Measurements from ENCODE around the gene PSMA8. TPM values are rescaled to one million over a fixed set of nuclear protein-coding genes. Genes with fewer than 3 reads are reported as not detected.
"Not testable (repeated sequence)": the region's sequence is repeated elsewhere in the genome, so short reads cannot be mapped to it uniquely, and the experiment has no call there.

The PSMA8 gene
- total RNA-seq, 1 donor from 2014 or later, result 0.14 TPM

DNA sequence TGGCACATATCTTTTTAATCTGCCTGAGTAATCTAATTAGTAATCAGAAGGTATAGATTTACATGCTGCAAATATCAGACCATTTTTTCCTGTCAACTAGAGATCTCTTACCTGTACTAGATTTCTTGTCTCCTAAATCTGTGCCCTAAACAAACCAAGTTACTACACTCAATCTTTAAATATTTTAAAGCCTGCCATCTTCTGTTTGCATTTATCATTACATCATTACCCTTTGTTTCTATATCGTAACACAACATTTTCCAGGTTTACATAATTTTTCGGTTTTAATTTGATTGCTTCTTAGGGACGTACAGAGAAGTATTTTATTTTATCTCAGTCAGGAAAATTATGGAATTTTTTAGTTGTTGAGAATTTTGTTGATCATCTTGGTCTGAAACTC is 25.7 kb downstream of the PSMA8 start:
- DNase-seq (ENCODE audit: missing footprints), result no peak
- ATAC-seq, result no peak
- intact Hi-C loops (cut with DNase I), result no loop called here

DNA sequence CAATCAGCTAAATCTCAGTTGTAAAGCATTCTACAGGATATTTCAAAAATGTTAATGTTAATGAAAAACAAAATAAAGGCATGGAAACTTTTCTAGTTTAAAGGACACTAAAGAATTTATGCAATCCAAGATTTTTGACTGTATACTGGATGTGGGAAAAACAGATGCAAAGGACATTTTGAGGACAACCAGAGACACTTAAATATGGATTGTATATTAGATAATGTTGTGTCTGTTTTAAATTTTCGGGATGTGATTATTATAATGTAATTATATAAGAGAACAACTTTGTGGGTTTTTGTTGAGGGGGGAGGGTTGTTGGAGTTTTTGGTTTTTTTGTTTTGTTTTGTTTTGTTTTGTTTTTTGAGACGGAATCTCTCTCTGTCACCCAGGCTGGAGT is 30.9 kb downstream of the PSMA8 start:
- intact Hi-C loops (cut with DNase I), result no loop called here
- ATAC-seq (no peak), DNase-seq (ENCODE audit: missing footprints) (no peak)

DNA sequence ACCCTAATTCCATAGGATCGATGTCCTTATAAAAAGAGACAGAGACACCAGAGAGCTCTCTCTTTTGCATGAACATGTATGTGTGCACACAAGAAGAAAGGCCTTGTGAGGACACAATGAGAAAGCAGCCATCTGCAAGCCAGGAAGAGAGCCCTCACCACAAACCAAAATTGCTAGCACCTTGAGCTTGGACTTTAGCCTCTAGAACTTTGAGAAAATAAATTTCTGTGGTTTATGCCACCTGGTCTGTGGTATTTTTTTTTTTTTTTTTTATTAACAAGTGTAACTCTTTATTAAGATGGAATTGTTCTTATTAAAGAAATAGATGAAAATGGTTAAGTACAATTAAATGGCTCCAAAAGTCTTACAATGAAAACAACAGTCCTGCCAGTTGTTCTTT is 33.9 kb downstream of the PSMA8 start:
- DNase-seq (ENCODE audit: missing footprints); ATAC-seq; intact Hi-C loops (cut with DNase I): not testable (repeated sequence)

DNA sequence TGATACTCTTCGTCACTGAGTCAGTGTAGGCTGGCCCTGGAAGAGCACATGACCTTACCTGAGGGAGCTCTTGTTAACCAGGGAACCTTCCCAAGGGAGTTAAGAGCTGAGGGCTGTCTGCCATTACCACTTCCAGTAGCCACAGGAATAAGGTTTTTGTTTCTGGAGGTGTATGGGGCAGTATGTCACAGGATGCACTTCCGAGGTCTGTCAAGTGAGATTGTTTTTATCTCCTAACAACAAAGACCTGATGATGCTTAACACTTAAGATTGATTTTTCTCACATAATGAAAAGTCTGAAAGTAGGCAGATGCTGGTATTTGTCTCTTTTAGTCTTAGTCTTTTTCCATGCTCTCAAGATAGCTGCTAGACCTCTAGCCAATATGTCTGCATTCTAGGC is 41.8 kb downstream of the PSMA8 start:
- DNase-seq (ENCODE audit: missing footprints) (no peak), ATAC-seq (no peak)
- intact Hi-C loops (cut with DNase I), result no loop called here

DNA sequence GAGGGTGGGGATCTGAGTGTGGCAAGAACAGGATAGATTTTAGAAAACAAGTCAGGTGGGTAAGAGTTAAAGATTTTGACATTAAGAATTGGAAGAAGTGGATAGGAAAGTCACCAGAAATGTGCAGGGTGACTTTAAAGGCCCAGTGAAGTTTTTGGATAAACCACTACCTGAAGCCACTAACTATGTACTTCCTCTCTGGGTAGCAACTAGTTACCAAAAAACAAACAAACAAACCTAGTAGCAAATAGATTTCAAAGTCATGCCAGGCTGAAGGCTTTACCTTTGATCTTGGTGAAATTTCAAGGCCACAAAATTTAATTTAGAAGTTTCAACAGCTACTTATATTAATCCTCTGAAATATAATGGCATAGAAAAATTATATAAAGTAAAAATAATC is 42.5 kb downstream of the PSMA8 start:
- intact Hi-C loops (cut with DNase I), result no loop called here
- DNase-seq (ENCODE audit: missing footprints), result no peak
- ATAC-seq, result no peak

DNA sequence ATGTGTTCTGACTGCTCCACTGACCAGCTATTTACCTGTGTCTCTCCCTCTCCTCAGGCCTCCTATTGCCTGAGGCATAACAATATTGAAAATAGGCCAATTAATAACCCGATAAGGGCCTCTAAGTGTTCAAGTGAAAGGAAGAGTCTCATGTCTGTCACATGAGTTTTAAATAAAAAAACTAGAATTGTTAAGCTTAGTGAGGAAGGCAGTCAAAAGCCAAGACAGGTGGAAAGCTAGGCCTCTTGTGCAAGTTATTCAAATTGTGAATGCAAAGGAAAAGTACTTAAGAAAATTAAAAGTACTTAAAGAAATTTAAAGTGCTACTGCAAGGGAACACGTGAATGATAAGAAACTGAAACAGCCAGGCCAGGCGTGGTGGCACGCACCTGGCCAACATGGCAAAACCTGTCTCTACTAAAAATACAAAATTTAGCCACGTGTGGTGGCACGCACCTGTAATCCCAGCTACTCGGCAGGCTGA is 47.7 kb downstream of the PSMA8 start:
- DNase-seq (ENCODE audit: missing footprints), result no peak
- no peak for ATAC-seq
- intact Hi-C loops (cut with DNase I), result no loop called here

DNA sequence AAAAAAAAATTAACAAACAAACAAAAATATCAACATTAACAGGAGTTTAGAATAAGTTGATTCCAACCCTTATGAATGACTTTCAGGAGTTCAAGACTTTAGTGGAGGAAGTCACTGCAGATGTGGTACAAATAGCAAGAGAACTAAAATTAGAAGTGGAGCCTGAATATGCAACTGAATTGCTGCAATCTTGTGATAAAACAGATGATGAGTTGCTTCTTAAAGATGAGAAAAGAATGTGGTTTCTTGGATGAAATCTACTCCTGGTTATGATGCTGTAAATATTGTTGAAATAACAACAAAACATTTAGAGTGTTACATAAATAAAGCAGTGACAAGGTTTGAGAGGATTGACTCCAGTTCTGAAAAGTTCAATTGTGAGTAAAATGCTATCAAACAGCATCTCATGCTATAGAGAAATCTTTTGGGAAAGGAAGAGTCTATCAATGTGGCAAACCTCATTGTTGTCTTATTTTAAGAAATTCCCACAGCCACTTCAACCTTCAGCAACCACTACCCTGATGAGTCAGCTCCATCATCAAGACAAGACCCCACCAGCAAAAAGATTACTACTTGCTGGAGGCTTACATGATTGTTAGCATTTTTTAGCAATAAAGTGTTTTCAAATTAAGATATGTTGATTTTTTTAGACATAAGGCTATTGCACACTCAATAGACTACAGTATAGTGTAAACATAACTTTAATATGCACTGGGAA is 49.9 kb downstream of the PSMA8 start:
- intact Hi-C loops (cut with DNase I), result no loop called here
- DNase-seq (ENCODE audit: missing footprints), result no peak
- ATAC-seq, result no peak

DNA sequence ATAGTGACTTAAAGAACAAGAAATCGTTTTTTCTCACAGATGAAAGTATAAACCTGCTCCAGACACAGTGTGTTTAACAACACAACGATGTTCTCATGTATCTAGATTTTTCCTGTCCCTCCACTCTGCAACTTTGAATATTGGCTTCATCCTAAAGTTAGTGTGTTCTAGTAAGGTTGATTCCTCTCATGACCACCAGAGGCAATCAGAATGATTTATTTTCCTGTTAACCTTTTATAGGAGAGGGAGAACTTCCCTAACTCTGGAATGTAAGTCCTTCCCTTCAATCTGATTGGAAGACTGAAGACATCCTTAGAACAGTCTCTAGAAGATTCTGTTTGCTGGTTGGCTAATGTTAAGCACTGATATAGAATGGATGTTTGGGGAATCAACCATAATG is 51.6 kb downstream of the PSMA8 start:
- ATAC-seq (no peak), DNase-seq (ENCODE audit: missing footprints) (no peak)

DNA sequence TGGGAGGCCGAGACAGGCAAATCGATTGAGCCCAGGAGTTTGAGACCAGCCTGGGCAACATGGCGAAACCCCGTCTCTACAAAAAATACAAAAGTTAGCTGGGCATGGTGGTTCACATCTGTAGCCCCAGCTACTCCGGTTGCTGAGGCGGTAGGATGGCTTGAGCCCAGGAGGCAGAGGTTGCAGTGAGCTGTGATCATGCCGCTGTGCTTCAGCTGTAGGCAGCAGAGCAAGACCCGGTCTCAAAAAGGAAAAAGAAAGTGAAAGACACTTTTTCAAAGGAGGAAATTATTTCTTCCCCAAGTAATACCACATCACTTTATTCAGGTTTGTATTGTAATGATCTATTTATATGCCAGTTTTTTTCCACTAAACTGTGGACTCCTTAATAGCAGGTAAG is 56.8 kb downstream of the PSMA8 start:
- intact Hi-C loops (cut with DNase I), result no loop called here
- no peak for DNase-seq (ENCODE audit: missing footprints)
- no peak for ATAC-seq

More for the DNA sequence above, 51.6 kb downstream of the PSMA8 start:
- intact Hi-C loops (cut with DNase I), result no loop called here

DNA sequence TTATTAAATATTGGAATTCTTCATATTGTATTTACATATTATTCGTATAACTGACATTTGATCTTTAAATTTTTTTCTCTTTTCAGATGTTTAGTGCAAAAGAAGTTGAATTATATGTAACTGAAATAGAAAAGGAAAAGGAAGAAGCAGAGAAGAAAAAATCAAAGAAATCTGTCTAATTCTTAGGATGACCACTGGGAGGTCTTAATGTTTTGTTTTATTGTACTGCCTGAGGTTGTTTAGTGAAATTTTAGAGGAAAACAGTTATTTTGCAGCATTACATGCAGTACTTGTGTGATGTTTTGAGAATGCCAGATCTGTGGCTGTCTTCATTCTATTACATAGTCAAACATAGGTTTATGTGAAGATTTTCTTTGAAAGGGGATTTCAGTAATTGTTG is 58.6 kb downstream of the PSMA8 start:
- intact Hi-C loops (cut with DNase I), result no loop called here
- ATAC-seq (no peak), DNase-seq (ENCODE audit: missing footprints) (no peak)

DNA sequence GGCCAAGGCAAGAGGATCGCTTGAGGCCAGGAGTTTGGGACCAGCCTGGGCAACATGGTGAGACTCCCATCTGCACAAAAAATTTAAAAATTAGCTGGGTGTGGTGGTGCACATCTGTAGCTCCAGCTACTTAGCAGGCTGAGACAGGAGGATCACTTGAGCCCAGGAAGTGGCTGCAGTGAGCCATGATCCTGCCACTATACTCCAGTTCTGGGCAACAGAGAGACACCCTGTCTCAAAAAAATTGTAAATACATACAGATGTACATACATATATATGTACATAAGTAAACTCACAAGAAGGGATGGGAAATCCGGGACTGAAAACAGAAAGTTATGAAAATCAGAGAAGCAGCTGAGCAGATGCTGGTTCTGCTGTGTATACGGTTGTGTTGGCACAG is 62.9 kb downstream of the PSMA8 start:
- intact Hi-C loops (cut with DNase I), result no loop called here
- DNase-seq (ENCODE audit: missing footprints) (no peak), ATAC-seq (no peak)

DNA sequence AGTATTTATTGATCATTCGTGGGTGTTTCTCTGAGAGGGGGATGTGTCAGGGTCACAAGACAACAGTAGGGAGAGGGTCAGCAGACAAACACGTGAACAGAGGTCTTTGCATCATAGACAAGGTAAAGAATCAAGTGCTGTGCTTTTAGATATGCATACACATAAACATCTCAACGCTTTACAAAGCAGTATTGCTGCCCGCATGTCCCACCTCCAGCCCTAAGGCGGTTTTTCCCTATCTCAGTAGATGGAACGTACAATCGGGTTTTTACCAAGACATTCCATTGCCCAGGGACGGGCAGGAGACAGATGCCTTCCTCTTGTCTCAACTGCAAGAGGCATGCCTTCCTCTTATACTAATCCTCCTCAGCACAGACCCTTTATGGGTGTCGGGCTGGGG is 68.3 kb downstream of the PSMA8 start:
- ATAC-seq; intact Hi-C loops (cut with DNase I); DNase-seq (ENCODE audit: missing footprints): not testable (repeated sequence)

DNA sequence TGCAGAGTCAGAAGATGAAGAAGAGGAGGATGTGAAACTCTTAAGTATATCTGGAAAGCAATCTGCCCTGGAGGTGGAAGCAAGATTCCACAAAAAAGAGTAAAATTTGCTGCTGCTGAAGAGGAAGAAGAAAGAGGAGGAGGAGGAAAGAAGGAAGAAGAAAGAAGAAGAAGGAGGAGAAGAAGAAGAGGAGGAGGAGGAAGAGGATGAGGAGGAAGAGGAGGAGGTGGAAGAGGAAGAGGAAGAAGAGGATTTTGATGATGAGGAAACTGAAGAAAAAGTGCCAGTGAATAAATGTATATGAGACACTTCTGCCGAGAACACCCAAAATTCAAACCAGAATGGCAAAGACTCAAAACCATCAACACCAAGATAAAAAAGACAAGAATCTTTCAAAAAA is 71.6 kb downstream of the PSMA8 start:
- ATAC-seq, result no peak
- intact Hi-C loops (cut with DNase I), result no loop called here
- no peak for DNase-seq (ENCODE audit: missing footprints)

DNA sequence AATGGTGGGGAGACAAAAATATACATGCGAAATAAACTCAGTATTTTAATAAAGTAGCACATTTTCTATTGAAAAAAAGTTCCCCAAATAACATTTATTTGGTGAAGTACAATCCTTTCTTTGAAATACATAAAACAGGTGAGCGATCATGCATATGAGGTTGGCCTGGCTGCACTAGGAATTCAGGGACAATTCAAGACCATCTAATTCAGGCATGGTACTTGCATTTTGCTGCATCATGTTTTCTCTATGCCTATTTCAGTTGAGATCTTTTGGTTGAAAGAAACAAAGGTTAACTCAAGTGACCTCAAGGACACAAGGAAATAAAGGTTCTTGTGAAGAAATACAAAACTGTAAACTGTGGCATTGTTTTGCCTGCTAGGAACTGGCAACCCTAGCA is 72.8 kb downstream of the PSMA8 start:
- ATAC-seq, result no peak
- no peak for DNase-seq (ENCODE audit: missing footprints)
- intact Hi-C loops (cut with DNase I), result no loop called here

DNA sequence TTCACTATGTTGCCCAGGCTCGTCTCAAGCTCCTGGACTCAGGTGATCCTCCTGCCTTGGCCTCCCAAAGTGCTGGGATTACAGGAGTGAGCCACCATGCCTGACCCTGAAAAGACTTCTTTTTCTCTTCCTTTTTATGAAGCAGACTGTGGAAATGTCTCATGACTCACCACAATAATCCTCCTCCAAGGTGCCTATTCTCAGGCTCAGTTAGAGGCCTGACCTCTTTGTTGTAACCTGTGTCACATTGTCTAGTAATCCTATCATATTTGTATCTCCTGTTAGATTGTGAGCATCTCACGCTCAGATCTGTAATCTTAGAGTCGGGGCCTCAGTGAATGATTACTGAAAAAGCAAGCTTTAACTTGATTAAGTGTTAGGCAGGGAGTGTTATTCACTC is 74.3 kb downstream of the PSMA8 start:
- no peak for DNase-seq (ENCODE audit: missing footprints)
- intact Hi-C loops (cut with DNase I), result no loop called here
- no peak for ATAC-seq

DNA sequence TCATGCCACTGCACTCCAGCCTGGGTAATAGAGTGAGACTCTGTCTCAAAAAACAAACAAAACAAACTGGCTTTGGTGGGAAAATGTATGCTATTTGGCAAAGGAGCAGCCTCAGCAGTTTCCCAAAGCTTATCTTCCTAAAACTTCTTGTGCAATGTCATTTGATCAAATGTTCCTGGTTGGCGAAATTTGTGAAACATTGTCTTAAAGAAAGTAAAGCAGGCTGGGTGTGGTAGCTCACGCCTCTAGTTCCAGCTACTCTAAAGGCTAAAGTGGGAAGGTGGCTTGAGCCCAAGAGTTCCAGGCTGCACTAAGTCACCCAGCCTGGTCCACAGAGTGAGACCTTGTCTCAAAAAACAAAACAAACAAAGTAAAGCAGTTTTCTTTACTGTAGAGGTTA is 75.3 kb downstream of the PSMA8 start:
- intact Hi-C loops (cut with DNase I), result no loop called here
- DNase-seq (ENCODE audit: missing footprints), result no peak
- no peak for ATAC-seq

DNA sequence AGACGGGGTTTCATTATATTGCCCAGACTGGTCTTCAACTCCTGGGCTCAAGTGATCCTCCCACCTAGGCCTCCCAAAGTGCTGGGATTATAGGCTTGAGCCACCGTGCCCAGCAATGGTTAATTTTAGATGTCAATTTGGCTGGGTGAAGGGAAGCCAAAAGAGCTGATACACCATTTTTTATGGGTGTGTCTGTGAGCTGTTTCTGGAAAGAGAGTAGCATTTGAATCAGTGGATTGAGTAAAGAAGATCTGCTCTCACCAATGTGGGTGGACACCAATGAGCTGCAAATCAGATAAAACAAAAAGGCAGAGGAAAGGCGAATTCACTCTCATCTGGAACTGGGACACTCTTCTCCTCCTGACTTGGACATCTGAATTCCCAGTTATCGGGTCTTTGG is 76.5 kb downstream of the PSMA8 start:
- no peak for DNase-seq (ENCODE audit: missing footprints)
- ATAC-seq, result no peak
- intact Hi-C loops (cut with DNase I), result no loop called here

DNA sequence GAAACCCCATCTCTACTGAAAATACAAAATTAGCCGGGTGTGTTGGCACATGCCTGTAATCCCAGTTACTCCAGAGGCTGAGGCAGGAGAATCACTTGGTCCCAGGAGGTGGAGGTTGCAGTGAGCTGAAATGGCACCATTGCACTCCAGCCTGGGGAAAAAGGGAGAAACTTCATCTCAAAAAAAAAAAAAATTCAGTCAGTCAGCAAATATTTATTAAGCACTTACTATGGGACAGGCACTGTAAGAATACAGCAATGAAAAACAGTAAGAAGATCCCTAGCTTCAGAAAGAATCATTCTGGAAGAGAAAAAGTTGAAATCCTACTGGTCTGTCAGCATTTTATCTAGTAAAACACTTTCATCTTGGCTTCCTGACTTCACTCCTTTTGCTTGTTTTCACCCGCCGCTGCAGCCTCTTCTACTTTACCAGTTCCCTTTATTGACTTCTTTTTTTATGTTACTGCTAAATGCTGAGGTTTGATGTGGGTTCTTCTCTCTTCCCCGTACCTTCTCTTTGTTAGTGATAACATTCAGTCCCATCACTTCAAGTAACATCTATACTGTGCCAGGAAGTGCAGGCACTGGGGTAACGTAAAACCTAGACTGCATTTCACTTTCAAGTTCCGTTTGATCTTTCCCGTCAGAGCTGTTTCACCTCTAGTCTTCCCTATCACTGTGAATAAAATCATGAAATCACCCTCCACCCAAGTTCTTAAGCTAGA is 81.7 kb downstream of the PSMA8 start:
- ATAC-seq (no peak), DNase-seq (ENCODE audit: missing footprints) (no peak)
- intact Hi-C loops (cut with DNase I), result no loop called here

DNA sequence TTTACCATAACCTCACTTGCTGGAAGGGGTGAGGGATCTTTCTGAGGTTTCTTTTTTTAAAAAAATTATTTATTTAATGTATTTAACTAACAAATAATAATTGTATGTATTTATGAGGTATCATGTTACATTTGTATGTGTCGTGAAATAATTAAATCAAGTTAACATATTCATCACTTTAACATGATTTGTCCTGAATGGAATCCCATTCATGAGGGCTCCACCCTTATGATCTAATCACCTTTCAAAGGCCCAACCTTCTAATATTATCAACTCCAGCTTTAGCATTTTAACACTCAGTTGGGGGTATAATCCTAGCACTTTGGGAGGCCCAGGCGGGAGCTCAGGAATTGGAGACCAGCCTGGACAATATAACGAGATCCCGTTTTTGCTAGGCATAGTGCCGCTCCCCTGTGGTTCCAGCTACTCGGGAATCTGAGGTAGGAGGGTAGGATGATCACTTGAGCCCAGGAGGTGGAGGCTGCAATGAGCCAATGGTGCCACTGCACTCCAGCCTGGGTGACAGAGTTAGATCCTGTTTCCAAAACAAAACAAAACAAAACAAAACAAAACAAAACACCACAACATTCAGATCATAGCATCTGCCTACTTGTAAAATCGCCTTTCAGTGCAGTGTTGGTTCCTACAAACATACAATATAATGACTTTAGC is 91.5 kb downstream of the PSMA8 start:
- intact Hi-C loops (cut with DNase I), result loop anchor here (10.0 kb wide), 1 partner anchor 200 kb away; no protein-coding TSS in a partner anchor
- DNase-seq (ENCODE audit: missing footprints), result no peak
- ATAC-seq, result no peak

DNA sequence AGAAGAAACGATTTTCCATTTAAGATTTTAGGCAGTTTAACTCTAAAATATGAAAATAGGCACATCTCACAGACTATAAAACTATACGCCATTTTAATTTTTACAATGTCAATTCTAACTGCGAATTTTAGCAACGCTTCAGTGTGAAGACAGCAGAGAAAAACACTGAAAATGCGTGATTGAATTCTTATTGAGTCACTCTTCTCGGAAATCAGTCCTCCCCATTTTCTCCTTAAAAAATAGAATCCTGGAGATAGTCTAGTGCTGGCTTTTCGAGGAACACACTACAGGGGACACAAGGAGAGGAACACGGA is 92.2 kb downstream of the PSMA8 start:
- intact Hi-C loops (cut with DNase I), result loop anchor here (2.0 to 10.0 kb wide), 2 partner anchors 135 to 201 kb away; partner anchors contain the start of gene SS18
- DNase-seq (ENCODE audit: missing footprints), result no peak
- ATAC-seq, result no peak
